ENCODE results near the gene OSBPL7.
A peak's percentile ranks its signal among the peaks of the same experiment; 100 is the strongest.

Gene OSBPL7

DNA sequence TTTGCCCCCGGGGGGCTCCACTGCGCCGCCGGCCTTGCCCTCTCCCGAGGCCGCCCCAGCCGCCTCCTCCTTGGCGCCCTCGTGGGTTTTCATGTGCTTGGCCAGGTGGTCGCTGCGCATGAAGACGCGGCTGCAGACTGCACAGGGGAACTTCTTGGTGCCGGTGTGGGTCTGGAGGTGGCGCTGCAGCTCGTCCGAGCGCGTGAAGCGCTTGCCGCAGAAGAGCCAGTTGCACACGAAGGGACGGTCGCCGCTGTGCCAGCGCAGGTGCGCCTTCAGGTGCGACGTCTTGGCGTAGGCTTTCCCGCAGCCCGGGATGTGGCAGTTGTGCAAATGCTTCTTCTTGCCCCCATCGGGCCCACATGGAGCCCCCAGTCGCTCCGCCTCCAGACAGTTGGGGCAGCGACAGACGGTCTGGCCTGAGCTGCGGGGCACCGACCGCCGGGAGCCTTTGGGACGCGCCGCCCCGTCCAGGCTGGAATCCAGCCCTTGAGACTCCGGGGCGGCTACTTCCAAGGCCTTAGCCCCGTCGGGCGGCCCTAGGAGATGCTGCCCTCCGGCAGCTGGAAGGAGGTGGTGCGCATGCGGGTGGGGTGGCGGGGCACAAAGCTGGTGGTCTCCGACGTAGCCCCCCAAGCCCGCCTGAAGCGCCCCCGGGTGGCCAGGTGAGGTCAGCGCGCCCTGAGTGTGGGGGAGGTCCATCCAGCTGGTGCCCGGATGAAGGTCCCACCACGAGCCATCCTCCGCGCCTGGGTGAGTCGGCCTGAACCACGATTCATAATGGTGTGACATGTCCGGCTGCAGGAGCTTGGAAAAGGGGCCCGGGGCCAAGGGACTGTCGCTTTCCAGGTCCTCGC lies 26.0 kb upstream of the OSBPL7 start:
- no peak overlapping the region for H3K27ac ChIP-seq (ENCODE audit: insufficient read depth, low read length, poor library complexity, severe bottlenecking)
- H3K36me3 ChIP-seq (ENCODE audit: control insufficient read depth, insufficient read depth, low read length), result no peaks in the 10 kb centered on the region
- no peaks in the 10 kb centered on the region for H3K9me3 ChIP-seq (ENCODE audit: control insufficient read depth, low read length)
- H3K4me3 ChIP-seq (ENCODE audit: insufficient read depth, low read depth, low read length, poor library complexity, severe bottlenecking), result no peak overlapping the region
- H3K4me1 ChIP-seq (ENCODE audit: control insufficient read depth, insufficient read depth, low read length, poor library complexity, severe bottlenecking), result peaks cover 35% of the 10 kb centered on the region
- DNase-seq, result no peak
- peaks cover 68% of the 10 kb centered on the region for H3K27me3 ChIP-seq (replicated peaks; ENCODE audit: control insufficient read depth, insufficient read depth, low read length, poor library complexity, severe bottlenecking)

- H3K36me3 ChIP-seq (ENCODE audit: control insufficient read depth, insufficient read depth, low read length), result no peaks in the 10 kb centered on the region
- no peak for DNase-seq
- peaks cover 65% of the 10 kb centered on the region for H3K27me3 ChIP-seq (replicated peaks; ENCODE audit: control insufficient read depth, insufficient read depth, low read length, poor library complexity, severe bottlenecking)
- H3K4me1 ChIP-seq (ENCODE audit: control insufficient read depth, insufficient read depth, low read length, poor library complexity, severe bottlenecking), result peaks cover 31% of the 10 kb centered on the region
- H3K4me3 ChIP-seq (ENCODE audit: insufficient read depth, low read depth, low read length, poor library complexity, severe bottlenecking), result no peak overlapping the region
- no peaks in the 10 kb centered on the region for H3K9me3 ChIP-seq (ENCODE audit: control insufficient read depth, low read length)
- H3K27ac ChIP-seq (ENCODE audit: insufficient read depth, low read length, poor library complexity, severe bottlenecking), result no peak overlapping the region
Observed at GRCh38 chr17:47846716-47847340, 25.2 kb upstream of the OSBPL7 start.

DNA sequence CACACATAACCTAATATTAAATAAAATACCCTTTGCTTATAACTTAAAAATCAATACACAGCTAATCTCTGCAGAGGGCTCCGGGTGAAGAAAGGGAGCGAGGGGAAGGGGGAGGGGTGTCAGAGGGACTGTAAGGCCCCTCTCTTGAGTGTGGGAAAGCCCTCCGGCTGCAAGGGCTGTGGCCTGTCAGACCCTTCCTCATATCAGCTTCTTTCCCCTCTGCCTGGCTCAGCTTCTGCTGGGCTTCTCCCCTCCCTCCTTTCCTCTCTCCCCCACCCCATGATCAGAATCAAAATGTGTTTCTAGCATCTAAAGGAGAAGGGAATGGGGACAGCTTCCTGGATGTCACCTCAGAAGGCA lies 24.1 kb upstream of the OSBPL7 start:
- H3K36me3 ChIP-seq (ENCODE audit: control insufficient read depth, insufficient read depth, low read length), result no peaks in the 10 kb centered on the region
- peaks cover 31% of the 10 kb centered on the region for H3K4me1 ChIP-seq (ENCODE audit: control insufficient read depth, insufficient read depth, low read length, poor library complexity, severe bottlenecking)
- peaks cover 57% of the 10 kb centered on the region for H3K27me3 ChIP-seq (replicated peaks; ENCODE audit: control insufficient read depth, insufficient read depth, low read length, poor library complexity, severe bottlenecking)
- H3K27ac ChIP-seq (ENCODE audit: insufficient read depth, low read length, poor library complexity, severe bottlenecking), result no peak overlapping the region
- H3K4me3 ChIP-seq (ENCODE audit: insufficient read depth, low read depth, low read length, poor library complexity, severe bottlenecking), result no peak overlapping the region
- DNase-seq, result no peak
- H3K9me3 ChIP-seq (ENCODE audit: control insufficient read depth, low read length), result no peaks in the 10 kb centered on the region

GRCh38 chr17:47844814-47845715 lies 23.5 kb upstream of the OSBPL7 start:
- peaks cover 51% of the 10 kb centered on the region for H3K27me3 ChIP-seq (replicated peaks; ENCODE audit: control insufficient read depth, insufficient read depth, low read length, poor library complexity, severe bottlenecking)
- no peaks in the 10 kb centered on the region for H3K9me3 ChIP-seq (ENCODE audit: control insufficient read depth, low read length)
- H3K4me1 ChIP-seq (ENCODE audit: control insufficient read depth, insufficient read depth, low read length, poor library complexity, severe bottlenecking), result peaks cover 31% of the 10 kb centered on the region
- no peaks in the 10 kb centered on the region for H3K36me3 ChIP-seq (ENCODE audit: control insufficient read depth, insufficient read depth, low read length)
- H3K4me3 ChIP-seq (ENCODE audit: insufficient read depth, low read depth, low read length, poor library complexity, severe bottlenecking), result no peak overlapping the region
- no peak overlapping the region for H3K27ac ChIP-seq (ENCODE audit: insufficient read depth, low read length, poor library complexity, severe bottlenecking)
- no peak for DNase-seq

DNA sequence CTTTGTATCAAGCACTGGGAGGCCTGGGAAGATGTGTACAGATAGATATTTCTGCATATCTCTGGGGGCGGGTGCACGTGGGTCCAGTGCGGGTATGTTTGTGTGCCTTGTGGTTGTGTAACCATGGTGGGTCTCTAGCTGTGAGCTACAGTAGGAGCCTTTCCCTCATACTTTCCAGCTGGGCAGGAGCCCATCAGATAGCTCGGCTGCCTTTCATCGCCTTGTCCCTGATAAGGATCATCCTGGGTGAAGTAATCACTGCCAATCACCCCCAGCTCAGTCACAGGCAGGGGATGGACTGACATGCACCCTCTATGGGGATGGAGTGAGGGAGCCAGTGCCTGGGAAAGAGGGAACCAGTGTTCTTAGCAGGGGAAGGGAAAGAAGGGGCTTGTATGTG lies 22.6 kb upstream of the OSBPL7 start:
- Histone ChIP-seq H3K4me1 (ENCODE audit: control insufficient read depth, insufficient read depth, low read length, poor library complexity, severe bottlenecking) (peaks cover 29% of the 10 kb centered on the region), H3K36me3 (ENCODE audit: control insufficient read depth, insufficient read depth, low read length) (no peaks in the 10 kb centered on the region), H3K9me3 (ENCODE audit: control insufficient read depth, low read length) (no peaks in the 10 kb centered on the region), H3K27me3 (replicated peaks; ENCODE audit: control insufficient read depth, insufficient read depth, low read length, poor library complexity, severe bottlenecking) (peaks cover 42% of the 10 kb centered on the region), H3K4me3 (ENCODE audit: insufficient read depth, low read depth, low read length, poor library complexity, severe bottlenecking) (no peak overlapping the region), H3K27ac (ENCODE audit: insufficient read depth, low read length, poor library complexity, severe bottlenecking) (no peak overlapping the region)
- no peak for DNase-seq

GRCh38 chr17:47843391-47843730 lies 21.8 kb upstream of the OSBPL7 start:
- no peak overlapping the region for H3K4me3 ChIP-seq (ENCODE audit: insufficient read depth, low read depth, low read length, poor library complexity, severe bottlenecking)
- H3K9me3 ChIP-seq (ENCODE audit: control insufficient read depth, low read length), result no peaks in the 10 kb centered on the region
- H3K27ac ChIP-seq (ENCODE audit: insufficient read depth, low read length, poor library complexity, severe bottlenecking), result no peak overlapping the region
- H3K27me3 ChIP-seq (replicated peaks; ENCODE audit: control insufficient read depth, insufficient read depth, low read length, poor library complexity, severe bottlenecking), result peaks cover 37% of the 10 kb centered on the region
- no peak for DNase-seq
- H3K36me3 ChIP-seq (ENCODE audit: control insufficient read depth, insufficient read depth, low read length), result no peaks in the 10 kb centered on the region
- H3K4me1 ChIP-seq (ENCODE audit: control insufficient read depth, insufficient read depth, low read length, poor library complexity, severe bottlenecking), result peaks cover 29% of the 10 kb centered on the region

DNA sequence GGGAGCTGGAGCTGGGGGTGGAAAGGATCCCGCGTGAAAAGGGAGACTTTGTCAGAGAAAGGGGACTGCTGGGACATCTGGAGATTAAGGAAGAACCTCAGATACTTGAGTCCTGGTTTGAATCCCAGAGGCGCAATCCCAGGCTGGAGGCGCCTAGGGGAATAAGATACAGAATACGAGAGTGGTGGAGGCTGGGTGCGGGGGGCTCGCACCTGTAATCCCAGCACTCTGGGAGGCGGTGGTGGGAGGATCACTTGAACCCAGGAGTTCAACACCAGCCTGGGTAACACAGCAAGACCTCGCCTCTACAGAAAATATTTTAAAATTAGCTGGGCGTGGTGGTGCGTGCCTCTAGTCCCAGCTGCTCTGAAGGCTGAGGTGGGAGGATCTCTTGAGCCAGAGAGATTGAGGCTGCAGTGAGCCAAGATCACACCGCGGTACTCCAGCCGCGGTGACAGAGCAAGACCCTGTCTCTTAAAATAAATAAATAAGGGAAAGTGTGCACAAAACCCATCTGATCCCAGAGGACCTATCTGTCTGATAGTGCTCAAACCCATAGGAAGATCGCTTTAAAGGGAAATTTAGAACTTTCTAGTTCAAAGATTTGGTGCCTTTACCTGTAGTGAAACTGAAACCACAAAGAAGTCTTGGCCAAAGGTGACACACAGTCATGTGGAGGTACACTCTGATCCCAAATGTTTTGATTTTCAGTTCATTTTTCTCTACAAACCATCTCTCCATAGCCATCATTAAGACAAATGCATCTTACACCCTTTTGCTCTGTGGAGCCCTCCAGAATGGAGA lies 20.1 kb upstream of the OSBPL7 start:
- peak overlapping the region; percentile 82 for H3K4me3 ChIP-seq (ENCODE audit: insufficient read depth, low read depth, low read length, poor library complexity, severe bottlenecking)
- no peaks in the 10 kb centered on the region for H3K9me3 ChIP-seq (ENCODE audit: control insufficient read depth, low read length)
- H3K27ac ChIP-seq (ENCODE audit: insufficient read depth, low read length, poor library complexity, severe bottlenecking), result peak overlapping the region; percentile 49
- peaks cover 21% of the 10 kb centered on the region for H3K27me3 ChIP-seq (replicated peaks; ENCODE audit: control insufficient read depth, insufficient read depth, low read length, poor library complexity, severe bottlenecking)
- H3K36me3 ChIP-seq (ENCODE audit: control insufficient read depth, insufficient read depth, low read length), result peaks cover 3% of the 10 kb centered on the region
- peaks cover 19% of the 10 kb centered on the region for H3K4me1 ChIP-seq (ENCODE audit: control insufficient read depth, insufficient read depth, low read length, poor library complexity, severe bottlenecking)
- DNase-seq, result no peak

DNA sequence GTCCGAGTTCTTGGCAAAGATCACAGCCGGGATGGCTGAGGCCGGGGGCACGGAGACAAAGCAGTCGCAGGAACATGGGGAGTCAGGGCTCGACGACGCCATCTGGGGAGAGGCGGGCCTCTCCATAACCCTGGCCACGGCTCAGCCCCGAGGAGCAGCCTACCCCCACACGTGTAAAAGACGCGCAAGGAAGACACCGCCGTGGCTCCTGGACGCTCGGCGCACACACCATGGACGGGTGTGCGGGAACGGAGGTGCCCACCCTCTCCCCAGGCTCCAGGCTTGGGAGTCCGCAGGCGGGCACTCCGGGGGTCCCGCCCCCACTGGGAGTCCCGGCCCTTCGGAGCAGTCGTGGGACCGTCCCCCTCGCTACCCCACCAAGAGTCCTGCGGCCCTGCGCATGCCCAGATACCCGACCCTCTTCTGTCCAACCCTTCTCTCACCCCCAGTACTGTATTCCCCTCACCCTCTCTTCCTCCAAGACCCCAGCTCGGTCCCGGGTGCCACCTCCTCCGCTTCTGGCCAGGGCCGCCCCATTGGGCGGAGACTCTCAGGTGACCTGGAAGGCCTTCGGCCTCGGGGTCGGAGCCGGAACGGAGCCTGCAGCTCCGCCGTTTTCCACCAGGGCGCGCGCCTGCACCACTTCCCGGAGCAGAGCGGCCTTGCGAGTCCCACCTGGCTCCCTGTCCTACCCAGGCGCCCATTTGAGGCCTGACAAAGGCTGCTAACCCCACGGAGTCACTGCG lies 19.3 kb upstream of the OSBPL7 start, which contains the start of gene SCRN2:
TSS of gene SCRN2 (minus strand) at position 532 of the 746 bp plus-strand sequence. CDS start at position 102, 430 bp downstream.
- peak within 1 kb of the TSS; percentile 49 for H3K27ac ChIP-seq (ENCODE audit: insufficient read depth, low read length, poor library complexity, severe bottlenecking)
- peak within 1 kb of the TSS; percentile 82 for H3K4me3 ChIP-seq (ENCODE audit: insufficient read depth, low read depth, low read length, poor library complexity, severe bottlenecking)

More for the DNA sequence above, 19.3 kb upstream of the OSBPL7 start, which contains the start of gene SCRN2:
- no peaks in the 10 kb centered on the region for H3K9me3 ChIP-seq (ENCODE audit: control insufficient read depth, low read length)
- peaks cover 19% of the 10 kb centered on the region for H3K4me1 ChIP-seq (ENCODE audit: control insufficient read depth, insufficient read depth, low read length, poor library complexity, severe bottlenecking)
- peak; percentile 65 to 74 (median 72) for DNase-seq
- H3K36me3 ChIP-seq (ENCODE audit: control insufficient read depth, insufficient read depth, low read length), result peaks cover 3% of the 10 kb centered on the region
- H3K27me3 ChIP-seq (replicated peaks; ENCODE audit: control insufficient read depth, insufficient read depth, low read length, poor library complexity, severe bottlenecking), result peaks cover 13% of the 10 kb centered on the region

All from effector memory CD4-positive, alpha-beta T cell (primary cell).